SK-N-MC (cell line): ENCODE measurements around the gene ASCC3.

Source experiments
- EZH2 ChIP-seq: fragments of 200-600 bp; sonication (generic); IDR thresholded peaks from one replicate; pipeline ENCODE4 v1.6.1; 2017; ENCODE audit warnings: antibody characterized with exemption
- POLR2AphosphoS5 ChIP-seq: IDR thresholded peaks from 2 replicates; pipeline ENCODE4 v1.6.1; 2012; ENCODE audit warnings: mild to moderate bottlenecking, low read depth, low read length, borderline replicate concordance

- no peak for TF ChIP-seq POLR2AphosphoS5
- no peak for TF ChIP-seq EZH2
Measured at GRCh38 chr6:100915876-100916275, 34.7 kb upstream of the ASCC3 start.
